ENCODE data around the gene ALPK1.
A peak's percentile ranks its signal among the peaks of the same experiment; 100 is the strongest.

The ALPK1 gene

GRCh38 chr4:112328734-112329130 is 31.6 kb downstream of the ALPK1 start:
- no peak for DNase-seq (ENCODE audit: low spot score)

GRCh38 chr4:112329672-112330375 is 32.7 kb downstream of the ALPK1 start:
- no peak for DNase-seq (ENCODE audit: low spot score)

GRCh38 chr4:112330921-112331320 is 33.8 kb downstream of the ALPK1 start:
- DNase-seq (ENCODE audit: low spot score) = no peak

GRCh38 chr4:112332398-112332797 is 35.2 kb downstream of the ALPK1 start:
- DNase-seq (ENCODE audit: low spot score) = no peak

GRCh38 chr4:112340023-112340422 is 42.9 kb downstream of the ALPK1 start:
- no peak for DNase-seq (ENCODE audit: low spot score)

- no peak for DNase-seq (ENCODE audit: low spot score)
Measured at GRCh38 chr4:112341033-112341432, 43.9 kb downstream of the ALPK1 start.

GRCh38 chr4:112343330-112344080 is 46.3 kb downstream of the ALPK1 start:
- DNase-seq (ENCODE audit: low spot score) = no peak

- DNase-seq (ENCODE audit: low spot score) = peak; percentile 53
Measured at GRCh38 chr4:112348488-112349158, 51.5 kb downstream of the ALPK1 start.

- no peak for DNase-seq (ENCODE audit: low spot score)
Measured at GRCh38 chr4:112352736-112353135, 55.6 kb downstream of the ALPK1 start.

- DNase-seq (ENCODE audit: low spot score) = no peak
Measured at GRCh38 chr4:112355662-112356061, 58.5 kb downstream of the ALPK1 start.

- DNase-seq (ENCODE audit: low spot score) = no peak
Measured at GRCh38 chr4:112357453-112357852, 60.3 kb downstream of the ALPK1 start.

- DNase-seq (ENCODE audit: low spot score) = no peak
Measured at GRCh38 chr4:112357897-112358296, 60.7 kb downstream of the ALPK1 start.

- DNase-seq (ENCODE audit: low spot score) = no peak
Measured at GRCh38 chr4:112358415-112358814, 61.2 kb downstream of the ALPK1 start.

GRCh38 chr4:112358952-112359749 is 62.0 kb downstream of the ALPK1 start:
- no peak for DNase-seq (ENCODE audit: low spot score)

- DNase-seq (ENCODE audit: low spot score) = peak; percentile 89
Measured at GRCh38 chr4:112361181-112361791, 64.1 kb downstream of the ALPK1 start.

- DNase-seq (ENCODE audit: low spot score) = no peak
Measured at GRCh38 chr4:112370466-112370865, 73.3 kb downstream of the ALPK1 start.

GRCh38 chr4:112371361-112371760 is 74.2 kb downstream of the ALPK1 start:
- DNase-seq (ENCODE audit: low spot score) = no peak

- DNase-seq (ENCODE audit: low spot score) = no peak
Measured at GRCh38 chr4:112374850-112375249, 77.7 kb downstream of the ALPK1 start.

- DNase-seq (ENCODE audit: low spot score) = no peak
Measured at GRCh38 chr4:112377171-112377570, 80.0 kb downstream of the ALPK1 start.

- no peak for DNase-seq (ENCODE audit: low spot score)
Measured at GRCh38 chr4:112377594-112378242, 80.5 kb downstream of the ALPK1 start.

GRCh38 chr4:112378243-112378620 is 81.1 kb downstream of the ALPK1 start:
- no peak for DNase-seq (ENCODE audit: low spot score)
